ENCODE results near the gene MLLT1. TPM values are rescaled to one million over a fixed set of nuclear protein-coding genes. Genes with fewer than 3 reads are reported as not detected.

The MLLT1 gene
- total and polyA plus RNA-seq, 10 of the 15 experiments (the other 5 are each of a cell fraction or from before 2014, with no cell fraction given): 0.16 to 61.1 (median 8.5) TPM

- Histone ChIP-seq H2AFZ (ENCODE audit: control insufficient read depth, low read depth, low read length) (no peak overlapping the region), H4K20me1 (ENCODE audit: control insufficient read depth, insufficient read depth) (no peaks in the 10 kb centered on the region), H3K9ac (ENCODE audit: control insufficient read depth, insufficient read depth, low read length) (no peak overlapping the region), H3K36me3 (ENCODE audit: control insufficient read depth in 2 of 2, insufficient read depth in 2 of 2, low read length in 1 of 2) (no peaks in the 10 kb centered on the region; a peak in 2 of 4 replicates), H3K9me3 (replicated peaks; ENCODE audit: control insufficient read depth, insufficient read depth, low read length) (no peaks in the 10 kb centered on the region), H3K4me1 (ENCODE audit: control insufficient read depth, insufficient read depth, low read length) (no peaks in the 10 kb centered on the region), H3K27ac (ENCODE audit: control insufficient read depth, insufficient read depth) (no peak overlapping the region), H3K4me3 (no peak overlapping the region), H3K4me2 (ENCODE audit: control insufficient read depth, insufficient read depth) (no peak overlapping the region), H3K27me3 (replicated peaks in 1 of 2; ENCODE audit: control insufficient read depth in 2 of 2, insufficient read depth in 2 of 2, low read length in 1 of 2) (no peaks in the 10 kb centered on the region), H3K79me2 (ENCODE audit: control insufficient read depth, insufficient read depth, low read length) (no peaks in the 10 kb centered on the region)
- no peak for DNase-seq (ENCODE audit: low read depth, low spot score)
- no peak for ATAC-seq
- FAIRE-seq: no peak
- RAD21 ChIA-PET (ENCODE audit: unreplicated experiment): no interaction called here
- TF ChIP-seq RCOR1 (conservative IDR thresholded peaks at IDR 0.05; ENCODE audit: low read depth, low read length) (no peak), ATF7 (IDR thresholded peaks at IDR 0.05; ENCODE audit: low read depth) (no peak), TCF3 (IDR thresholded peaks at IDR 0.05; ENCODE audit: borderline replicate concordance, insufficient read depth, low read depth, low read length) (no peak), MTA3 (IDR thresholded peaks at IDR 0.05; ENCODE audit: borderline replicate concordance, low read length) (no peak), CBFB (IDR thresholded peaks at IDR 0.05; ENCODE audit: low read depth) (no peak), TCF12 (IDR thresholded peaks at IDR 0.05; ENCODE audit: low read depth, low read length) (no peak), CUX1 (IDR thresholded peaks at IDR 0.05; ENCODE audit: insufficient replicate concordance, low read depth, low read length) (no peak), RUNX3 (IDR thresholded peaks at IDR 0.05; ENCODE audit: low read length) (no peak), KDM1A (IDR thresholded peaks at IDR 0.05; ENCODE audit: borderline replicate concordance) (no peak), BCL11A (IDR thresholded peaks at IDR 0.05; ENCODE audit: low read depth, low read length) (no peak), TBL1XR1 (IDR thresholded peaks at IDR 0.05; ENCODE audit: low read depth, low read length) (no peak), ESRRA (IDR thresholded peaks at IDR 0.05; ENCODE audit: low read length) (no peak), FOS (IDR thresholded peaks at IDR 0.05; ENCODE audit: borderline replicate concordance, extremely low read depth, insufficient read length) (no peak)
- TF ChIP-seq, protein P1, sequence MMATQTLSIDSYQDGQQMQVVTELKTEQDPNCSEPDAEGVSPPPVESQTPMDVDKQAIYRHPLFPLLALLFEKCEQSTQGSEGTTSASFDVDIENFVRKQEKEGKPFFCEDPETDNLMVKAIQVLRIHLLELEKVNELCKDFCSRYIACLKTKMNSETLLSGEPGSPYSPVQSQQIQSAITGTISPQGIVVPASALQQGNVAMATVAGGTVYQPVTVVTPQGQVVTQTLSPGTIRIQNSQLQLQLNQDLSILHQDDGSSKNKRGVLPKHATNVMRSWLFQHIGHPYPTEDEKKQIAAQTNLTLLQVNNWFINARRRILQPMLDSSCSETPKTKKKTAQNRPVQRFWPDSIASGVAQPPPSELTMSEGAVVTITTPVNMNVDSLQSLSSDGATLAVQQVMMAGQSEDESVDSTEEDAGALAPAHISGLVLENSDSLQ (IDR thresholded peaks at IDR 0.05): no peak
- TF ChIP-seq, protein P2, sequence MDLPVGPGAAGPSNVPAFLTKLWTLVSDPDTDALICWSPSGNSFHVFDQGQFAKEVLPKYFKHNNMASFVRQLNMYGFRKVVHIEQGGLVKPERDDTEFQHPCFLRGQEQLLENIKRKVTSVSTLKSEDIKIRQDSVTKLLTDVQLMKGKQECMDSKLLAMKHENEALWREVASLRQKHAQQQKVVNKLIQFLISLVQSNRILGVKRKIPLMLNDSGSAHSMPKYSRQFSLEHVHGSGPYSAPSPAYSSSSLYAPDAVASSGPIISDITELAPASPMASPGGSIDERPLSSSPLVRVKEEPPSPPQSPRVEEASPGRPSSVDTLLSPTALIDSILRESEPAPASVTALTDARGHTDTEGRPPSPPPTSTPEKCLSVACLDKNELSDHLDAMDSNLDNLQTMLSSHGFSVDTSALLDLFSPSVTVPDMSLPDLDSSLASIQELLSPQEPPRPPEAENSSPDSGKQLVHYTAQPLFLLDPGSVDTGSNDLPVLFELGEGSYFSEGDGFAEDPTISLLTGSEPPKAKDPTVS (IDR thresholded peaks at IDR 0.05; ENCODE audit: low read depth, low read length): no peak
- CTCF ChIA-PET: interaction anchor here (0.6 kb wide), 1 partner anchor 136 kb away, joined by 4 read pairs; no protein-coding TSS in a partner anchor
- intact Hi-C loops (cut with micrococcal nuclease; ENCODE audit: unreplicated experiment): no loop called here
- 94% methylated on average over 32 of the region's 32 CpGs for WGBS (ENCODE audit: insufficient coverage, insufficient replicate concordance, low lambda C conversion rate, missing lambda C conversion rate)
- TSS peak; percentile 70 for BruUV-seq (replicated peaks)
- POLR2A ChIA-PET: interaction anchor here (0.5 kb wide), 1 partner anchor 1178 kb away, joined by 7 read pairs; no protein-coding TSS in a partner anchor
- in situ Hi-C loops (cut with MboI): no loop called here
- SMC1A ChIA-PET (ENCODE audit: uncharacterized antibody, unreplicated experiment): no interaction called here
Measured at GRCh38 chr19:6210721-6211600, 68.8 kb downstream of the MLLT1 start.
